Measurements from ENCODE around the gene CRB3.

The CRB3 gene

GRCh38 chr19:6453951-6454565 lies 10.0 kb upstream of the CRB3 start:
- DNase-seq (ENCODE audit: low spot score): no peak

GRCh38 chr19:6455924-6456323 lies 8.1 kb upstream of the CRB3 start:
- no peak for TF ChIP-seq CTCF (IDR thresholded peaks at IDR 0.05; ENCODE audit: extremely low read depth, missing control alignments)
- no peak for DNase-seq (ENCODE audit: low spot score)

More at GRCh38 chr19:6453951-6454565, 10.0 kb upstream of the CRB3 start:
- TF ChIP-seq CTCF (IDR thresholded peaks at IDR 0.05; ENCODE audit: extremely low read depth, missing control alignments): no peak

GRCh38 chr19:6457958-6458694 lies 5.9 kb upstream of the CRB3 start:
- TF ChIP-seq CTCF (IDR thresholded peaks at IDR 0.05; ENCODE audit: extremely low read depth, missing control alignments): no peak
- DNase-seq (ENCODE audit: low spot score): peak; percentile 71

- no peak for TF ChIP-seq CTCF (IDR thresholded peaks at IDR 0.05; ENCODE audit: extremely low read depth, missing control alignments)
- DNase-seq (ENCODE audit: low spot score): peak; percentile 37
Observed at GRCh38 chr19:6458695-6459261, 5.3 kb upstream of the CRB3 start.

- TF ChIP-seq CTCF (IDR thresholded peaks at IDR 0.05; ENCODE audit: extremely low read depth, missing control alignments): no peak
- DNase-seq (ENCODE audit: low spot score): peak; percentile 94
Observed at GRCh38 chr19:6459262-6460098, 4.6 kb upstream of the CRB3 start, which contains the start of gene SLC25A23. Gene SLC25A23, minus strand, starts transcription at chr19:6459792. Its CDS starts 164 bp downstream, at chr19:6459628.

- peak; percentile 98 for DNase-seq (ENCODE audit: low spot score)
Observed at GRCh38 chr19:6460099-6460884, 3.8 kb upstream of the CRB3 start.

More at GRCh38 chr19:6460099-6460884, 3.8 kb upstream of the CRB3 start:
- TF ChIP-seq CTCF (IDR thresholded peaks at IDR 0.05; ENCODE audit: extremely low read depth, missing control alignments): peak; percentile 24
